ENCODE measurements around the gene MEF2B.
"Not testable (repeated sequence)": the region's sequence is repeated elsewhere in the genome, so short reads cannot be mapped to it uniquely, and the experiment has no call there.

Gene MEF2B

GRCh38 chr19:19154768-19155494, 15.1 kb downstream of the MEF2B start:
- DNase-seq, result no peak

GRCh38 chr19:19152668-19153384, 17.2 kb downstream of the MEF2B start:
- DNase-seq, result no peak

DNA sequence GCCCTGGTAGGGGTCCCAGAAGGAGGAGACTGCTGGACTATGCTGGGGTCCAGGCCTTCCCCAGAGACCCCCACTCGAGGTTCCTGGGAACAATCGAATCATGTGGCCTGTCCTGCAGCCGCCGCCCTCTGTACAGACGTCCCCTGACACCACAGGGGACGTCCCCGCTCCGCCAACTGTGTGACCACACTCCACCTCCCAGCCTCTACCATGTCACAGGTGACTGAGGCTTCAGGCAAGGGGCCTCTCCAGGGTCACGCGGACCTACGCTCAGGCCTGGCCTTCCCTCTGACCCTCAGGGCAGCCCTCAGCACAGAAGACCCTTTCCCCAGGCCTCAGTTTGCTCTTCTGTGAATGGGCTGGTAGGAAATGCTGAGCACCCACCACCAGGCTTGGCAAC, 18.6 kb downstream of the MEF2B start:
- DNase-seq, result no peak

DNA sequence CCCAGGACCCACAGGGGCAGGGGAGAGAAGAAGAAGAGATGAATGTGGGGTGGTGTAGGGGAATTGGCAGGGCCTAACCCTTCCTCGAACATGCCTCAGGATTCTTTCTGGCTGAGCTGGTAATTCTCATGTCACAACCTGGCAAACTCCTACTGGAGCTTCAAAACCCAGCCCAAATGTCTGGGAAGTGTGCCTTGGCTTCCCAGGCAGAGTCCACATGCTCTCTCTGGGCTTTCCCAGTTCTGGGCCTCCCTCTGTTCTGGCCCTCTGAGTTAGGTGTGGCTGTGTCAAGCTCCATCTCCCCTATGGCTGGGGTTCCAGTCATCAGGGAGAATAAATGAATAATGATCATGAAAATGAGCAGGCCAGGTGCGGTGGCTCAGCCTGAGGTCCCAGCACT, 20.6 kb downstream of the MEF2B start:
- no peak for DNase-seq

- not testable (repeated sequence) for DNase-seq
Measured at GRCh38 chr19:19148504-19148903, 21.6 kb downstream of the MEF2B start.

DNA sequence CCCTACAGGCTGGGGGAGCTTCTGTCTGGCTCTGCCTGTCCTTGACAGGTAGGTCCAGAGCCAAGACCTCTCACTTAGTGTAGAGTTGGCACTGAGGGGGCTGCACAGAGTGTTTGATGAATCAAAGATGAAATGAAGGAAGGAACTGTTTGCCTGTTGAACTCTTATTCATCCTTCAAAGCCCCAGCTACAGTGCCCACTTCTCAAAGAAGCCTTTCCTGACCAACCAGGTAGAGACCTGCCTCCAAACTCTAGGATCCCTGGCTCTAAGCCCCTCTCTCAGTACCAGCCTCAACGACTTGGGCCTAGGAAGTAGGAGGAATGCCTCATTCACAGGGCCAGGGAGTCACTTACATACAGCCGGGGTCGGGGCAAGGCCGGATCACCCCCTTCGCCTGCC, 22.7 kb downstream of the MEF2B start:
- DNase-seq, result no peak

DNA sequence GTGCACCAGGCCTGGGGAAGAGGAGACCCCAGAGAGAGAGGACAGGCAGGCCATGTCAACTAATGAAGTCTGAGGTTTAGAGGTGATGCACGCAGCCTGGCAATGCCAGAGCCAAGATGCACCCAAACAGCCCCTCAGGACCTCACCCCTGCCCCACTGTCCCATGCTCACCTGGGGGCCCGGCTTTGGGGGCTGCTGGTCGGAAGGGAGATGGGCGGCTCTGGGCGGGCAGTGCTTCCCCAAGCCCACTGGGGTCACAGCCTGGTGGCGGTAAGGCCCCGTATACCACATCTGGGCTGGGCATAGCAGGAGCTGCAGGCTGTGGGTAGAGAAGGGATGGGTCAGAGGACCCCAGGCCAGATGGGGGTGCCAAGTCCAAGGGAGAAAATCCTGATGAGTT, 23.2 kb downstream of the MEF2B start:
- no peak for DNase-seq

- DNase-seq, result peak; percentile 77
Measured at GRCh38 chr19:19145684-19146608, 24.1 kb downstream of the MEF2B start.

GRCh38 chr19:19145281-19145680, 24.8 kb downstream of the MEF2B start:
- no peak for DNase-seq

- no peak for DNase-seq
Measured at GRCh38 chr19:19142347-19142746, 27.7 kb downstream of the MEF2B start.

GRCh38 chr19:19140476-19140875, 29.6 kb downstream of the MEF2B start:
- no peak for DNase-seq

GRCh38 chr19:19139876-19140229, 30.2 kb downstream of the MEF2B start:
- no peak for DNase-seq

- DNase-seq, result peak; percentile 96
Measured at GRCh38 chr19:19138109-19138981, 31.7 kb downstream of the MEF2B start, which contains the start of gene TMEM161A. Gene TMEM161A, minus strand, starts transcription at chr19:19138478. Its CDS starts 50 bp downstream, at chr19:19138428.

DNA sequence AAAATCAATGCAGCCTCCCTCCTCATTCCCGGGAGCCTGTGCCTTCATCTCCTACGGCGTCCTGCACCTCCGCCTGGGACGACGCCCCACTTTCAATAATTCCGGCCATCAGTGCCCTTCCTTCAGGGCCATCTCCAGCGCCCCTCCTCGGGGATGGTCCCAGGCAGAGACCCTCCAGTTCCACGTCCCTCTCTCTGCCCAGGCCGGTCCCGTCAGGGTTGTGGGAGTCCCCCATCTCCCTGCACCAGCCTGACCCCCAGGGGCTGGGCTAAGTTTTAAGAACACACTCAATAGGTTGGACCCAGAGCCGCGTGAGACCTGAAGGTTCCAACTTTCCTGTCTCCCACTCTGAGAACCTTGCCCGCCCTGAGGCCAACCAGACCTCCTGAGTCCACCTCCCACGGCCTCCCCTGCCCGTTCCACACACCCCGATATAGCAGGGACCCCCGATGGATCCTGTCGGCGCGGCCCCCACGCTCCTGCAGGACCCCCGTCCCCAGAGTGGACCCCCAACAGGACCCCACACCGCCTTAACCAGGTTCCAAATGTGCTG, 32.4 kb downstream of the MEF2B start:
- DNase-seq, result no peak

DNA sequence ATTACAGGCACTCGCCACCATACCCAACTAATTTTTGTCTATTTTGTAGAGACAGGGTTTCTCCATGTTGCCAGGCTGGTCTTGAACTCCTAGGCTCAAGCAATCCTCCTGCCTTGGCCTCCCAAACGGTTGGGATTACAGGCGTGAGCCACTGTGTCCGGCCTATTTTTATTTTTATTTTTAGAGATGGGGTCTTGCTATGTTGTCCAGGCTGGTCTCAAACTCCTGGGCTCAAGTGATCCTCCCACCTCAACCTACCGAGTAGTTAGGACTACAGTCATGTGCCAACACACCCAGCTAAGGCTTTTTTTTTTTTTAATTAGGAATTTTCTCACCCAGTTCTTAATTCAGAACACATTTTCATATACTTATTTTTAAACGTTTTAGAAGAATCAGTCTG, 34.4 kb downstream of the MEF2B start:
- not testable (repeated sequence) for DNase-seq

DNA sequence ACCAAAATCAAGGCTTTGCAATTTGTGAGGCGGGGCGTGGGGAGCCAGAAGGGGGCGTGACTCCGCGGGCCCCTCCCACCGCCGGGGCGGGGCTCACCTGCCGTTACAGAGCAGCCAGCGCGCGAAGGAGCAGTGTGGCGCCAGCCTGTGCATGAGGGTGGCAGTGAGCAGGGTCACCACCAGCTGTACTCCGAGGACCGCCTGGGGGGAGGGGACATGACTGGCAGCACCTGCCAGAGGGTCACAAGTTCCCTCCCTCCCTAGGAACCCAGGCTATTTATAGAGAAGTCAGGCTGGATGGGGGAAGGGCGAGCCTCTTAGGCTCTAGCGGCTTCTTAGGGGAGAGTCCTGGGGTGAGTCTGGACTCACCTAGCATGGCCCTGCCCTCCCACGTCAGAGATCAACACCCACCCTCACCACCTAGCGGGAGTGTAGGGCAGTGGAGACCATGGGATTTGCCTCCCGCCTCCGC, 35.3 kb downstream of the MEF2B start:
- peak; percentile 15 for DNase-seq

- DNase-seq, result no peak
Measured at GRCh38 chr19:19133985-19134384, 36.1 kb downstream of the MEF2B start.

GRCh38 chr19:19132912-19133311, 37.2 kb downstream of the MEF2B start:
- DNase-seq, result no peak

DNA sequence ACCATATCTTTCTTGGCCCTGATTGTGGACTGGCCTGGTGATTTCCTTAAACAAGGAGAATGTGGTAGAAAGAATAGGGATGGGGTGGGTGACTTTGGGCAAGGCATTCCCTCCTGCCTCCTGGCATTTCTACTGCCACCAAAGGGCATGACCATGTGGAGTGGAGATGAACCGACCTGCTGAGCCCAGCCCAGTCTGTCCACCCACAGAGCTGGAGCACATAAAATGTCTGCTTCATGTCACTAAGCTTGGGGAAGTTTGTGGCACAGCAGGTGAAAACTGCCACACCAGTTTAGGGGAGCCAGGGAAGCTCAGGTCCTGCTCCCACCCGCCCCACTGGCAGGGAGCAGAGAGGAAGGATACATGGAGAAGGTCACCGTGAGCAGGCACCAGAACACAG, 38.1 kb downstream of the MEF2B start:
- DNase-seq, result no peak

- no peak for DNase-seq
Measured at GRCh38 chr19:19126102-19126501, 44.0 kb downstream of the MEF2B start.

- DNase-seq, result no peak
Measured at GRCh38 chr19:19123386-19123785, 46.7 kb downstream of the MEF2B start.

GRCh38 chr19:19122902-19123301, 47.2 kb downstream of the MEF2B start:
- DNase-seq, result no peak

Data from activated effector memory CD4-positive, alpha-beta T cell treated with Interleukin-2 at 50 U/mL for 16 hours (primary cell).